IMR-90 (cell line): ENCODE results near the gene PDIA3. TPM values are rescaled to one million over a fixed set of nuclear protein-coding genes. Genes with fewer than 3 reads are reported as not detected.
A peak's percentile ranks its signal among the peaks of the same experiment; 100 is the strongest.

ENCODE experiments used
- ATAC-seq: fragments of 200-7000 bp; cut with Tn5 transposase; 2 replicates; pipeline ENCODE4 v1.9.1; 2020; ENCODE audit warnings: low read depth, mild to moderate bottlenecking, moderate library complexity
- BruUV-seq: library from RNA; stranded (reverse); fragments of 400-500 nt; replicated peaks from 2 replicates; lab custom pipeline; 2021; lab: Mats Ljungman, UMichigan
- CTCF ChIA-PET: fragments of 300-600 bp; formaldehyde crosslinking; extraction: SDS; loops from one replicate; lab custom pipeline; 2021; ENCODE audit warnings: antibody characterized with exemption; lab: Yijun Ruan, JAX
- POLR2A ChIA-PET: fragments of 300-600 bp; sonication (Branson Sonifier 250); formaldehyde crosslinking; loops from one replicate; lab custom pipeline; 2022; ENCODE audit warnings: antibody characterized with exemption; ENCODE audit not compliant: unreplicated experiment; lab: Charles Lee
- DNase-seq: peaks from one replicate; pipeline ENCODE4 v3.0.0; 2013
- H2AFZ ChIP-seq: replicated peaks from 2 replicates; pipeline ENCODE3; 2013; ENCODE audit warnings: low read length, mild to moderate bottlenecking; ENCODE audit not compliant: poor library complexity
- H2AK5ac ChIP-seq: 2 replicates; pipeline ENCODE4 v1.6.1; 2013; ENCODE audit warnings: low read depth, low read length, inconsistent platforms
- H2AK9ac ChIP-seq: replicated peaks from 2 replicates; pipeline ENCODE3; 2013; ENCODE audit warnings: mild to moderate bottlenecking, low read depth, low read length, moderate library complexity; ENCODE audit not compliant: poor library complexity
- H2BK120ac ChIP-seq: 2 replicates; pipeline ENCODE4 v1.6.1; 2013; ENCODE audit warnings: low read depth, low read length, inconsistent platforms
- H2BK15ac ChIP-seq: 3 replicates; pipeline ENCODE4 v1.6.1; 2013; ENCODE audit warnings: low read depth, low read length, inconsistent platforms
- H2BK20ac ChIP-seq: 2 replicates; pipeline ENCODE4 v1.6.1; 2013; ENCODE audit warnings: low read depth, mild to moderate bottlenecking, inconsistent platforms, low read length, moderate library complexity
- H2BK5ac ChIP-seq: 2 replicates; pipeline ENCODE4 v1.6.1; 2013; ENCODE audit warnings: mild to moderate bottlenecking, low read depth, low read length, inconsistent platforms; ENCODE audit not compliant: poor library complexity, severe bottlenecking
- H3K14ac ChIP-seq: replicated peaks from 2 replicates; pipeline ENCODE4 v1.6.1; 2013; ENCODE audit warnings: low read depth, low read length, inconsistent platforms
- H3K18ac ChIP-seq: 2 replicates; pipeline ENCODE4 v1.6.1; 2013; ENCODE audit warnings: low read depth, low read length, control low read depth
- H3K23ac ChIP-seq: 2 replicates; pipeline ENCODE4 v1.6.1; 2013; ENCODE audit warnings: low read depth, low read length, inconsistent platforms
- H3K27ac ChIP-seq: 2 replicates; pipeline ENCODE4 v1.5.1; 2013; ENCODE audit warnings: mild to moderate bottlenecking, control low read depth, low read length; ENCODE audit not compliant: insufficient read depth
- H3K27me3 ChIP-seq: 2 replicates; pipeline ENCODE4 v1.6.1; 2013; ENCODE audit warnings: low read length; ENCODE audit not compliant: control insufficient read depth, insufficient read depth
- H3K36me3 ChIP-seq: 2 replicates; pipeline ENCODE4 v1.6.1; 2013; ENCODE audit warnings: low read length, mixed read lengths; ENCODE audit not compliant: control insufficient read depth, insufficient read depth
- H3K4ac ChIP-seq: 2 replicates; pipeline ENCODE4 v1.6.1; 2013; ENCODE audit warnings: low read depth, low read length, inconsistent platforms
- H3K4me1 ChIP-seq: 2 replicates; pipeline ENCODE4 v1.6.1; 2013; ENCODE audit warnings: low read length, mixed read lengths; ENCODE audit not compliant: control insufficient read depth, insufficient read depth
- H3K4me2 ChIP-seq: 2 replicates; pipeline ENCODE4 v1.6.1; 2013; ENCODE audit warnings: low read depth, mild to moderate bottlenecking, control low read depth, low read length, moderate library complexity
- H3K4me3 ChIP-seq: 2 replicates; pipeline ENCODE4 v1.5.1; 2013; ENCODE audit warnings: low read depth, mild to moderate bottlenecking, control low read depth, low read length, moderate library complexity; ENCODE audit not compliant: insufficient read depth
- H3K56ac ChIP-seq: 2 replicates; pipeline ENCODE4 v1.6.1; 2013; ENCODE audit warnings: low read length, inconsistent platforms; ENCODE audit not compliant: insufficient read depth; ENCODE audit errors: extremely low read depth
- H3K79me1 ChIP-seq, 2 experiments: 2 replicates each; pipeline ENCODE4 v1.6.1; 2013; ENCODE audit warnings: low read length in 2 of 2, inconsistent platforms in 1 of 2, low read depth in 1 of 2
- H3K9ac ChIP-seq: 2 replicates; pipeline ENCODE4 v1.6.1; 2013; ENCODE audit warnings: low read depth, low read length, control low read depth
- H3K9me1 ChIP-seq: 2 replicates; pipeline ENCODE4 v1.6.1; 2013; ENCODE audit warnings: low read length, inconsistent platforms; ENCODE audit not compliant: insufficient read depth
- H3K9me3 ChIP-seq: 2 replicates; pipeline ENCODE4 v1.6.1; 2013; ENCODE audit warnings: low read length; ENCODE audit not compliant: control insufficient read depth, insufficient read depth
- H4K20me1 ChIP-seq: 2 replicates; pipeline ENCODE4 v1.6.1; 2013; ENCODE audit warnings: low read length, inconsistent platforms; ENCODE audit not compliant: insufficient read depth
- H4K5ac ChIP-seq: 2 replicates; pipeline ENCODE4 v1.6.1; 2013; ENCODE audit warnings: mild to moderate bottlenecking, low read depth, low read length, control low read depth
- H4K8ac ChIP-seq, 2 experiments: 2 replicates each; pipeline ENCODE4 v1.6.1; 2013; ENCODE audit warnings: low read depth in 2 of 2, low read length in 2 of 2, control low read depth in 1 of 2, inconsistent platforms in 1 of 2
- H4K91ac ChIP-seq: 2 replicates; pipeline ENCODE4 v1.6.1; 2013; ENCODE audit warnings: low read depth, low read length, inconsistent platforms; ENCODE audit not compliant: insufficient read depth
- FOS ChIP-seq: fragments of 150-350 bp; IDR thresholded peaks from 2 replicates; pipeline ENCODE4 v1.6.1; 2016; ENCODE audit warnings: low read depth, low read length
- MAZ ChIP-seq: IDR thresholded peaks from 2 replicates; pipeline ENCODE4 v1.6.1; 2012; ENCODE audit warnings: low read depth, mild to moderate bottlenecking, low read length, improper control_type of control experiment, moderate library complexity, borderline replicate concordance
- RCOR1 ChIP-seq: IDR thresholded peaks from 2 replicates; pipeline ENCODE4 v1.6.1; 2012; ENCODE audit warnings: mild to moderate bottlenecking, low read length, improper control_type of control experiment; ENCODE audit not compliant: insufficient replicate concordance
- WGBS, 2 experiments: methylation state at CpG; one replicate each; pipeline versions ENCODE4 v1.1.5 to v1.1.7; 2013; ENCODE audit warnings: missing lambda C conversion rate in 2 of 2; ENCODE audit not compliant: insufficient read length in 1 of 2; ENCODE audit errors: extremely low coverage in 2 of 2; 5-methylcytosine and 5-hydroxymethylcytosine counted together
- dilution Hi-C: fragments of 300-500 bp; cut with HindIII; formaldehyde crosslinking; loops from one replicate; pipeline ENCODE4 v1.14.3; 2018; ENCODE audit warnings: low sequenced_read_pairs; ENCODE audit not compliant: unreplicated experiment
- in situ Hi-C: fragments of 300-500 bp; cut with MboI; formaldehyde crosslinking; loops from 3 replicates; pipeline ENCODE4 v1.14.3; 2019; ENCODE audit warnings: low sequenced_read_pairs, inconsistent platforms, mixed read lengths
- intact Hi-C: fragments of 100-400 bp; cut with micrococcal nuclease; formaldehyde crosslinking; loops from 2 replicates; pipeline ENCODE4 v1.10.0; 2022
- polyA plus RNA-seq, 3 experiments: library from polyadenylated mRNA; depleted of rRNA; stranded (reverse); fragments of >200 nt; gene quantifications; 2 replicates each; pipeline ENCODE4 v1.2.3, GENCODE V29; 2012; ENCODE audit warnings: low replicate concordance in 1 of 3
- total RNA-seq: library from RNA; depleted of rRNA; stranded (reverse); fragments of >200 nt; gene quantifications from 2 replicates; pipeline ENCODE4 v1.2.3, GENCODE V29; 2012

The PDIA3 gene
- total and polyA plus RNA-seq, 2 of the 4 experiments (the other 2 are of a cell fraction), result 103 to 396 TPM

GRCh38 chr15:43749690-43750345 is 3.6 kb downstream of the PDIA3 start:
- peaks cover 10 to 58% of the 10 kb centered on the region in 2 experiments; a peak in 3 of 4 replicates for H3K79me1 ChIP-seq
- no peak overlapping the region for H4K91ac ChIP-seq
- H4K8ac ChIP-seq, result no peak overlapping the region
- peak overlapping the region; percentile 42; the same call in 1 of the 2 replicates for H3K4me2 ChIP-seq
- no peaks in the 10 kb centered on the region for H3K27me3 ChIP-seq
- no peak for TF ChIP-seq RCOR1
- no peak for TF ChIP-seq MAZ
- no peak for TF ChIP-seq FOS
- no peak overlapping the region; the same call in 1 of the 2 replicates for H4K5ac ChIP-seq
- no peak overlapping the region for H3K56ac ChIP-seq
- no peak overlapping the region for H3K27ac ChIP-seq
- POLR2A ChIA-PET, result no interaction called here
- no peak overlapping the region for H2AFZ ChIP-seq
- no peak overlapping the region for H3K9ac ChIP-seq
- CTCF ChIA-PET, result no interaction called here
- in situ Hi-C loops, result no loop called here
- peaks cover 14% of the 10 kb centered on the region for H3K36me3 ChIP-seq
- peaks cover 12% of the 10 kb centered on the region; the same call in 1 of the 2 replicates for H3K9me1 ChIP-seq
- H3K18ac ChIP-seq, result no peak overlapping the region
- no peak overlapping the region for H2BK15ac ChIP-seq
- ATAC-seq, result no peak
- H3K9me3 ChIP-seq, result no peaks in the 10 kb centered on the region
- peaks cover 77% of the 10 kb centered on the region for H4K20me1 ChIP-seq
- no TSS peak for BruUV-seq
- H3K4me1 ChIP-seq, result peaks cover 7% of the 10 kb centered on the region
- no peak overlapping the region; the same call in 1 of the 2 replicates for H3K14ac ChIP-seq
- no peak overlapping the region for H2AK5ac ChIP-seq
- intact Hi-C loops, result no loop called here
- dilution Hi-C loops, result no loop called here
- WGBS, 2 experiments, result no CpG with 5 or more reads among the region's 12 CpGs
- no peak overlapping the region for H3K4me3 ChIP-seq
- no peak for DNase-seq
- H2BK5ac ChIP-seq, result no peak overlapping the region
- no peak overlapping the region for H3K4ac ChIP-seq
- peak overlapping the region; percentile 72; the same call in 1 of the 2 replicates for H3K23ac ChIP-seq
- H2BK20ac ChIP-seq, result no peak overlapping the region
- no peak overlapping the region for H2AK9ac ChIP-seq
- H2BK120ac ChIP-seq, result no peak overlapping the region
